ENCODE measurements around the gene SERPINB12. TPM values are rescaled to one million over a fixed set of nuclear protein-coding genes. Genes with fewer than 3 reads are reported as not detected.

SERPINB12 gene
- total and polyA plus RNA-seq, 8 donors = not detected

- H3K4me3 ChIP-seq = no peak overlapping the region
- no peaks in the 10 kb centered on the region for H3K36me3 ChIP-seq
- no peak overlapping the region for H3K27ac ChIP-seq
- intact Hi-C loops (cut with DNase I; ENCODE audit: low total_unique reads) = no loop called here
- no peaks in the 10 kb centered on the region for H3K4me1 ChIP-seq
- no peak for DNase-seq
- TF ChIP-seq EP300 (IDR thresholded peaks at IDR 0.05) (no peak), POLR2A (IDR thresholded peaks at IDR 0.05) (no peak)
- 23 to 47% (median 40%) methylated on average over 3 of the region's 3 CpGs for WGBS, 5 donors
- peaks cover 0 to 5% (median 0%) of the 10 kb centered on the region in 3 donors for H3K27me3 ChIP-seq
- no peaks in the 10 kb centered on the region for H3K9me3 ChIP-seq
Measured at GRCh38 chr18:63508596-63508995, 33.6 kb upstream of the SERPINB12 start.

DNA sequence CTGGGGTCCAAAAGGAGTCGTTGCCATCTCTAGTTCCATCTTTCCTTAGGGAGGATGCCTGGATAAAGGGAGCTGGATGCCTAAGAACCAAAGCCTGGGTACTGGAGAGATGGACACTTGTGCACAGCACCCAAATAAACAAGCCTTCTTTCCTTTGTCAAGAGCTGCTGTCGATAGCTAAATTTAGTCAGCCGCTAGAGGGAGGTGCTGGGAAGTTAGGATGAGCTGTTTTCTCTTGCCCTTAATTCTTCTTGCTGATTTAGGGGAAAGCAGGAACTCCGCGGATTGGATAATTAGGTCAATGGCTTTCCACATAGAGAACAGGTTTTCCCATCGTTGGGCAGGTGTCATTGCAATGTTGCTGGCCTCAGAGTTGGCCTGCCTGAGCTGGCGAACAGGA, 30.9 kb upstream of the SERPINB12 start:
- no peaks in the 10 kb centered on the region for H3K9me3 ChIP-seq
- no peak overlapping the region for H3K4me3 ChIP-seq
- no peaks in the 10 kb centered on the region for H3K36me3 ChIP-seq
- TF ChIP-seq, protein P1, sequence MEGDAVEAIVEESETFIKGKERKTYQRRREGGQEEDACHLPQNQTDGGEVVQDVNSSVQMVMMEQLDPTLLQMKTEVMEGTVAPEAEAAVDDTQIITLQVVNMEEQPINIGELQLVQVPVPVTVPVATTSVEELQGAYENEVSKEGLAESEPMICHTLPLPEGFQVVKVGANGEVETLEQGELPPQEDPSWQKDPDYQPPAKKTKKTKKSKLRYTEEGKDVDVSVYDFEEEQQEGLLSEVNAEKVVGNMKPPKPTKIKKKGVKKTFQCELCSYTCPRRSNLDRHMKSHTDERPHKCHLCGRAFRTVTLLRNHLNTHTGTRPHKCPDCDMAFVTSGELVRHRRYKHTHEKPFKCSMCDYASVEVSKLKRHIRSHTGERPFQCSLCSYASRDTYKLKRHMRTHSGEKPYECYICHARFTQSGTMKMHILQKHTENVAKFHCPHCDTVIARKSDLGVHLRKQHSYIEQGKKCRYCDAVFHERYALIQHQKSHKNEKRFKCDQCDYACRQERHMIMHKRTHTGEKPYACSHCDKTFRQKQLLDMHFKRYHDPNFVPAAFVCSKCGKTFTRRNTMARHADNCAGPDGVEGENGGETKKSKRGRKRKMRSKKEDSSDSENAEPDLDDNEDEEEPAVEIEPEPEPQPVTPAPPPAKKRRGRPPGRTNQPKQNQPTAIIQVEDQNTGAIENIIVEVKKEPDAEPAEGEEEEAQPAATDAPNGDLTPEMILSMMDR (IDR thresholded peaks at IDR 0.05) = peak in 2 of 7 experiments; percentile 12 to 30
- no peak for TF ChIP-seq POLR2AphosphoS5 (IDR thresholded peaks at IDR 0.05)
- no peaks in the 10 kb centered on the region for H3K4me1 ChIP-seq
- intact Hi-C loops (cut with DNase I; ENCODE audit: low total_unique reads) = no loop called here
- DNase-seq = peak in 1 of 2 donors; percentile 47
- WGBS, 5 donors = 28 to 37% (median 32%) methylated on average over 7 of the region's 7 CpGs
- H3K27me3 ChIP-seq = peaks cover 0 to 5% (median 0%) of the 10 kb centered on the region in 3 donors
- H3K27ac ChIP-seq = no peak overlapping the region

GRCh38 chr18:63514326-63514725, 27.8 kb upstream of the SERPINB12 start:
- DNase-seq = no peak
- 41 to 55% (median 50%) methylated on average over 6 of the region's 6 CpGs for WGBS, 5 donors
- H3K4me1 ChIP-seq = peaks cover 0 to 7% (median 2%) of the 10 kb centered on the region in 4 donors
- H3K27ac ChIP-seq = no peak overlapping the region
- TF ChIP-seq POLR2AphosphoS5 (IDR thresholded peaks at IDR 0.05) = no peak
- TF ChIP-seq, protein P1 (IDR thresholded peaks at IDR 0.05) = no peak
- no peak for TF ChIP-seq POLR2A (IDR thresholded peaks at IDR 0.05)
- TF ChIP-seq EP300 (IDR thresholded peaks at IDR 0.05) = no peak
- peaks cover 0 to 5% (median 0%) of the 10 kb centered on the region in 3 donors for H3K27me3 ChIP-seq
- intact Hi-C loops (cut with DNase I; ENCODE audit: low total_unique reads) = no loop called here
- H3K9me3 ChIP-seq = no peaks in the 10 kb centered on the region
- H3K36me3 ChIP-seq = no peaks in the 10 kb centered on the region
- no peak overlapping the region for H3K4me3 ChIP-seq

DNA sequence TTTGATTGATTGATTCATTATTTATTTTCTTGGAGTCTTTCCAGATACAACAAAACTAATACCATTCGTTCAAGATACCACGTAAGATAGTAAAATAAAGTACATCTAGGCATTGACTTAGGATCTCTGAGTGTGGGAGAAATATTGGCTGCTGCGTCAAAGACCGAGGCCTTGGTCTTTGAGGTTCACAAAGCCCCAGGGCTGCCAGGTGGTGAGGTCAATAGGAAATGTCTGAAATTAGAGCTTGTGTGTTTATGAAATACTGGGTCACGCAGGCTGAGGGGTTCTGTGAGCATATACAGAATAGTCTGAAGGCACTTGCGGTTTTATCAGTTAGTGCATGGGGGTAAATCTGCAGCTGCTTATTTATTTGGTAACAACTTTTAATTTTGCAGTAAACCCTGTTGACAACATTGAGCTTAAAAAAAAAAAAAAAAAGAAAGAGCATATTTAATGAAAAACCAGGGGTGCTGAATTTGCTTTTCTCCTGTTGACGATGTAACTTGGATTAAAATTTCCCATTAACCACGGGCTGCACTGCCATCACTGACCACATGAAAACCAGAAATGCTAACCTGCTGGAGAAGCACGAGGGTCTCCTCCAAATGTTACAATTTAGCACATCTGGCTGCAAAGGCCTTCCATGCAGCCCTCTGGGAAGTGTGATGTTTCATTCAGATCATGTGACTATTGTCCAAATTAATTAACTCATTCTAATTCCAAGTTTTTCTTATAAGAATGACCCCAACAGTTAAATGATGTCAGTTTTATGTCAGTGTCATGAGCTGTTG, 27.1 kb upstream of the SERPINB12 start:
- 33 to 52% (median 39%) methylated on average over 9 of the region's 9 CpGs for WGBS, 5 donors
- DNase-seq = peak in 1 of 2 donors; percentile 15

More for the DNA sequence above, 27.1 kb upstream of the SERPINB12 start:
- Histone ChIP-seq H3K4me1 (peaks cover 0 to 7% (median 2%) of the 10 kb centered on the region in 4 donors), H3K4me3 (no peak overlapping the region), H3K27me3 (peaks cover 0 to 11% (median 0%) of the 10 kb centered on the region in 3 donors), H3K27ac (no peak overlapping the region), H3K9me3 (no peaks in the 10 kb centered on the region), H3K36me3 (no peaks in the 10 kb centered on the region)
- intact Hi-C loops (cut with DNase I; ENCODE audit: low total_unique reads) = no loop called here
- TF ChIP-seq, protein P1 (IDR thresholded peaks at IDR 0.05) = no peak
- TF ChIP-seq POLR2A (IDR thresholded peaks at IDR 0.05) (no peak), EP300 (IDR thresholded peaks at IDR 0.05) (no peak)

Data from stomach (tissue), 9 donors.